ENCODE data around the gene TMEM127.

TMEM127 gene

GRCh38 chr2:96203130-96204028, 62.4 kb downstream of the TMEM127 start:
- DNase-seq, result no peak

- no peak for DNase-seq
These were observed 63.5 kb downstream of the TMEM127 start for GRCh38 chr2:96202152-96202854.

DNA sequence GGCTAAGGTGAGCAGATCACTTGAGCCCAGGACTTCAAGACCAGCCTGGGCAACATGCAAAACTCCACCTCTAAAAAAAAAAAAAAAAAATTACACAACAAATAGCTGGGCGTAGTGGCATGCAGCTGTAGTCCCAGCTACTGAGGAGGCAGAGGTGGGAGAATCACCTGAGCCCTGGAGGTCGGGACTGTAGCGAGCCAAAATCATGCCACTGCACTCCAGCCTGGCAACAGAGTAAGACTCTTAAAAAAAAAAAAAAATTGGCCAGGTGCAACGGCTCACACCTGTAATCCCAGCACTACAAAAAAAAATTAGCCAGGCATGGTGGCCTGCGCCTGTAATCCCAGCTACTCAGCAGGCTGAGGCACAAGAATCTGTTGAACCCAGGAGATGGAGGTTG, 64.5 kb downstream of the TMEM127 start:
- DNase-seq, result no peak

DNA sequence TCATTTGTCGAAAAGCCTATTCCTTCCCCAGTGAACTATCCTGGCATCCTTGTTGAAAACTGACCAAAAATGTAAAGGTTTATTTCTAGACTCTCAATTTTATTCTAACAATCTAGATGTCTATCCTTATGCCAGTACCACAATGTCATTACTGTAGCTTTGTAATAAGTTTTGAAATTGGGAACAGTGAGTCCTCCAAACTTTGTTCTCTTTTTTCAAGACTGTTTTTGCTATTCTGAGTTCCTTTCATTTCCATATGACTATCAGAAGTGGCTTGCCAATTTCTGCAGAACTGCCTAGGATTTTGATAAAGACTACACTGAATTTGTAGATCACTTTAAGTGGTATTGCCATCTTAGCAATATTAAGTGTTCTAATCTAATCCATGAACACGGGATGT, 66.9 kb downstream of the TMEM127 start:
- no peak for DNase-seq

Data from NK-92 treated with Interleukin-12 subunit alpha and Interleukin-12 subunit beta, amount 100 ng/mL, for 24 hours (cell line).